GM18508 (cell line): ENCODE results near the gene PPIL4.
"Not testable (repeated sequence)": the region's sequence is repeated elsewhere in the genome, so short reads cannot be mapped to it uniquely, and the experiment has no call there.

ENCODE experiments used
- ATAC-seq: cut with Tn5 transposase; IDR thresholded peaks from one replicate; pipeline ENCODE4 v1.9.1; 2021; ENCODE audit warnings: moderate number of reproducible peaks; ENCODE audit not compliant: insufficient read depth, unreplicated experiment

PPIL4 gene

GRCh38 chr6:149534742-149535141 lies 11.1 kb downstream of the PPIL4 start:
- no peak for ATAC-seq

- no peak for ATAC-seq
Measured at GRCh38 chr6:149529650-149530049, 16.2 kb downstream of the PPIL4 start.

GRCh38 chr6:149515494-149515893 lies 30.3 kb downstream of the PPIL4 start:
- no peak for ATAC-seq

GRCh38 chr6:149513915-149514314 lies 31.9 kb downstream of the PPIL4 start:
- no peak for ATAC-seq

- ATAC-seq = no peak
Measured at GRCh38 chr6:149510793-149511512, 34.9 kb downstream of the PPIL4 start.

- no peak for ATAC-seq
Measured at GRCh38 chr6:149508485-149508884, 37.4 kb downstream of the PPIL4 start.

- ATAC-seq = no peak
Measured at GRCh38 chr6:149503872-149504271, 42.0 kb downstream of the PPIL4 start.

- ATAC-seq = no peak
Measured at GRCh38 chr6:149503276-149503675, 42.6 kb downstream of the PPIL4 start.

GRCh38 chr6:149501768-149502167 lies 44.1 kb downstream of the PPIL4 start:
- no peak for ATAC-seq

GRCh38 chr6:149501201-149501600 lies 44.6 kb downstream of the PPIL4 start:
- no peak for ATAC-seq

- no peak for ATAC-seq
Measured at GRCh38 chr6:149500096-149500495, 45.7 kb downstream of the PPIL4 start.

GRCh38 chr6:149499066-149499465 lies 46.8 kb downstream of the PPIL4 start:
- no peak for ATAC-seq

- no peak for ATAC-seq
Measured at GRCh38 chr6:149497365-149497764, 48.5 kb downstream of the PPIL4 start.

- ATAC-seq = not testable (repeated sequence)
Measured at GRCh38 chr6:149496597-149496996, 49.2 kb downstream of the PPIL4 start.

- ATAC-seq = not testable (repeated sequence)
Measured at GRCh38 chr6:149495349-149496016, 50.4 kb downstream of the PPIL4 start.

GRCh38 chr6:149494810-149495209 lies 51.0 kb downstream of the PPIL4 start:
- ATAC-seq = not testable (repeated sequence)

- ATAC-seq = no peak
Measured at GRCh38 chr6:149493761-149494320, 52.0 kb downstream of the PPIL4 start.

GRCh38 chr6:149492798-149493343 lies 53.0 kb downstream of the PPIL4 start:
- no peak for ATAC-seq

- no peak for ATAC-seq
Measured at GRCh38 chr6:149489967-149490366, 55.9 kb downstream of the PPIL4 start.

- no peak for ATAC-seq
Measured at GRCh38 chr6:149488815-149489214, 57.0 kb downstream of the PPIL4 start.

- ATAC-seq = no peak
Measured at GRCh38 chr6:149487316-149487715, 58.5 kb downstream of the PPIL4 start.
